CD4-positive, alpha-beta T cell treated with Interleukin-10 for 1 hour (primary cell): ENCODE measurements around the gene KCNJ3.

Source experiments
- DNase-seq: peaks from one replicate; pipeline ENCODE4 v3.0.0-alpha.2; 2020

KCNJ3 gene, protein sequence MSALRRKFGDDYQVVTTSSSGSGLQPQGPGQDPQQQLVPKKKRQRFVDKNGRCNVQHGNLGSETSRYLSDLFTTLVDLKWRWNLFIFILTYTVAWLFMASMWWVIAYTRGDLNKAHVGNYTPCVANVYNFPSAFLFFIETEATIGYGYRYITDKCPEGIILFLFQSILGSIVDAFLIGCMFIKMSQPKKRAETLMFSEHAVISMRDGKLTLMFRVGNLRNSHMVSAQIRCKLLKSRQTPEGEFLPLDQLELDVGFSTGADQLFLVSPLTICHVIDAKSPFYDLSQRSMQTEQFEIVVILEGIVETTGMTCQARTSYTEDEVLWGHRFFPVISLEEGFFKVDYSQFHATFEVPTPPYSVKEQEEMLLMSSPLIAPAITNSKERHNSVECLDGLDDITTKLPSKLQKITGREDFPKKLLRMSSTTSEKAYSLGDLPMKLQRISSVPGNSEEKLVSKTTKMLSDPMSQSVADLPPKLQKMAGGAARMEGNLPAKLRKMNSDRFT

DNA sequence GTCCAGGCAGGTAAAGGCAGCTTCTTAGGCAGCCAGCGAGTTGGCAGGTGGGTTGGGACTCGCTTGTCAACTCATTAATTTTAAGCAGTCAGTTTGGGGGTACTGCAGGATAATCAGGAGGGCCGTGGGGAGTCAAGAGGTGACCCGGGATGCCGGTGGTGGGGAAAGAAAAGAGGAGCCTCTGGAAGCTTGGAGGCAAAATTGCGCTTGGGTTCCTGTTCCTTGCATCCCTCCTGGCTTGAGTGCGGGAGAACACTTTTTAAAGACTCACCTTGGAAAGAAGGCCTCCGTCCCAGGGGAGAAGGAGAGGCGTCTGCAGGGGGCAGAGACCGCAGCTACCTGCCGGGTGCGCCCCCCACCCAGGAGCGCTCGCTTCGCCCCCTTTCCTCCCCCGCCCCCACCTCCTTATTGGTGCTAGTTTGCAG, at the start of gene KCNJ3:
KCNJ3 (plus strand) TSS at position 400 of the 425 bp plus-strand sequence. CDS start 81 bp downstream, outside the sequence.
- no peak for DNase-seq

DNA sequence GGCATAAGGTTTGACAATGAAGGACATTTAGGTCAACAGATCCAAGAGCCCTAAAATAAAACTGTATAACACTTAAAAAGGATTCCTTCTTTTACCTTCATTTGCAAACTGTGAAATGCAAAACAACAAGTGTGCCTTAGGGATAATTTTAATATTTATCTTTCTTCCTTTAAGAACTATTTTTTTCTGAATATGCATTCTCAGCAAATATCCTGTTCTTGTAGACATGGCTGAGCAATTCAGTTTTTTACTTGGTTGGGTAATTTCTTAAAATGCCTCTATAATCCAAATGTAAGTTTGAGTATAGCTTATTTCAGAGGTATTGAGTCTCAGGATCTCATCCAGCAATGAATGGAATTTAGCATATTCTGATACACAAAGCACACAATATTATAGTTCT, 43.0 kb upstream of the KCNJ3 start:
- DNase-seq: no peak

DNA sequence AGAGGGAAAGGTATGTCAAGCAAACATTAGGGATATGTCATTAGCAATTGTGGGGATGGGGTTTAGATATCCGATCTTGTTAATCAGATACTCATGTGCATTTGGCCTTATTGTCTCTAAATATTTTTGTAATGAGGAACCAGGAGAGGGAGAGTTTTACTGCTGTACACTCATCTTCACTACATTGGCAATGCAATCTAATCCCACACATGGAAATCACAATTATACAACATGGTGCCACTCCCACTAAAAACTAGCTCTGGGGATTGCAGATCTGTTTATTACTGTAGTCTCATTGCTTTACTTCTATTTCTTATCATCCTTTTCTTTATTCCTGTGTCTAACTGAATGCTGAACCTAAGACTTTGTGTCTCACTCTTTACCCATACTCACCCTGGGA, 39.6 kb upstream of the KCNJ3 start:
- DNase-seq: no peak

DNA sequence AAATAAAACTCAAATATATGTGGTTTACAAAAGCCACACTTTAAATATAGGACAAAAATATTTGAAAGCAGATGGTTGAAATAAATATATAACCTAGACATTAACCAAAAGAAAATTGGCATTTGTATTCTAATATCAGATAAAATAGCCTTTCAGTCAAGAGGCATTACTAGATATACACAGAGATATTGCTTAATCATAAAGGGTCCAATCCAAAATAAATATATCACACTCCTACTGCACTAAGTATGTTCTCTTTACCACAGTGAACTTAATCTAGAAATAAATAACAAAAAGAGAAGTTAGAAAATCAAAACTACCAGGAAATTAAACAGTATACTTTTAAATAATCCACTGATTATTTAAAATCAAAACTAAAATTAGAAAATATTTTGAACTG, 34.2 kb upstream of the KCNJ3 start:
- DNase-seq: no peak

DNA sequence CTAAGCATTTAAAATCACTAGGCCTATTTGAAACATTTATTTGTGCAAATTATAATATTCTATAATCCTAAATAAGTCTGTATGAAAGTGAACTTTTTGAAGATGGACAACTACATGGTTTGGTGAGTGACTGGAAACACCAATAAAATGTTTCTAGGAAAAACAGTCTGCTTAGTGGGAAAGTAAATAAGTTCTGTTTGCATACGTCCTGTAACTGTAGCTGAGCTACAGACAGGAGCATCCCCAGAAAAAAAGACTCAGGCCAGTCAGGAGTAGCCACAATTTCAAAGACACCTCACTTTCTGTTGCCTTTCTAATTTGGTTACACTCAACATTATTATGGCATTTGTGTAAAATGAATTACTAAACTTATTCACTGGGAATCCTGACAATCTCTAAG, 28.4 kb upstream of the KCNJ3 start:
- no peak for DNase-seq

DNA sequence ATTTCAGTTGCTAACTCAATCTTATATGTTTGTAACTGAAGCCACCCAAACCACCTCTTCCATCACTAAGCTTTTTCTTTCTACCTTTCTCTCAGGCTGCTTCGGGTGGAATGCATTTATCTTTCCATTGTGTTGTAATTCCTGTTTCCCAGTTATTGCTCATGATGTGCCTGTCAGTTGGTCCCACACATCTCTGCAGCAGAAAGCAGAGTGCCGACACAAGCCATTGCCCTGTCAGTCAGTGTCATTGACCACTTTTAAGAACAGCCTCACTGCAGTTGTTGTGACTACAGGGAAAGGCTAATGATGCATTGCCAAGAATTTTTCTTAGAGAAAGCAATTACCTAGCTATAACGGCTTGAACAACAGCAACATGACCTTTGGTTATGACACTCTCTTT, 24.8 kb upstream of the KCNJ3 start:
- no peak for DNase-seq

DNA sequence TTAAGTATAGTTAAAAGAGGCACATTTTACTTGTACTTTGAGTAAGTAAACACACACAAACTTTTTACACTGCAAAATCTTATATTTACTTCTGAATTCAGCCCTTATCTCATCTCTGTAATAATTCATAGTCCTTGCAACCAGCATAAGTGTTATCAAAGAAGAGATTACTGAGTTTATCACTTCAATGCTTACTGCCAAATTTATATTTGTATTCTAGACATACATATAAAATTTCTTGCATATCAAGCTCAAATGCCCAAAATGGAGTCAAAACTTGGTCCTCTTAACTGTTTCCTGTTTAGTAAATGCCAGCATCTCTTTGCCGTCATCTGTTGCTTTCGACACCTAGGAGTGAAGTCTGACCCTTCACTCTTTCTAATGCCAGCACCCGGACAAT, 21.1 kb upstream of the KCNJ3 start:
- DNase-seq: no peak

DNA sequence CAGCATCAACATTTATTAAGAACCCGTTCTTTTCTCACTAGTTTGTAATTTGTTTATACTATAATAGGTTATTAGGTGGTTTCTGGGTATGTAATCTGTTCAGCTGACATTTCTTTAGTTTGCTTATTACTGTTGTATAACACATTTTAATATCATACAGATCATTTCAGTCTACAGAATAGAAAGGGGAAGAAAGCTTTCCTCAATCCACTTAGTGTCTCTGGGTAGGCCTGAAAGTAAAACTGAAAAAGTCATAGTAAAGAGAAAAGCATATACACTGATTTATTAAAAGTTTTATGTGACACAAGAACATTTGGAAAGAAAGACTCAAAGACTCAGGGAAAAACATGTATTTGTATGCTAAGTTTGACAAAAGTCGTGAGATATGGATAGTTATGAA, 16.8 kb upstream of the KCNJ3 start:
- DNase-seq: no peak

DNA sequence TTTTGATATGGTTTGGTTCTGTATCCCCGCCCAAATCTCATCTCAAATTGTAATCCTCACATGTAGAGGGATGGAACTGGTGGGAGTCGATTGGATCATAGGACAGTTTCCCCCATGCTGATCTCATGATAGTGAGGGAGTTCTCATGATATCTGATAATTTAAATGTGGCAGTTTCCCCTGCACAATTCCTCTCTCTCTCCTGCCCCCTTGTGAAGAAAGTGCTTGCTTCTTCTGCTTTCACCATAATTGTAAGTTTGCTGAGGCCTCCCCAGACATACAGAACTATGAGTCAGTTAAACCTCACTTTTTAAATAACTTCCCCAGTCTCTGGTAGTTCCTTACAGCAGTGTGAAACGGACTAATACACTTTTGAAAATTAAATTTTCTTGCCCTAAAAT, 12.3 kb upstream of the KCNJ3 start:
- no peak for DNase-seq

DNA sequence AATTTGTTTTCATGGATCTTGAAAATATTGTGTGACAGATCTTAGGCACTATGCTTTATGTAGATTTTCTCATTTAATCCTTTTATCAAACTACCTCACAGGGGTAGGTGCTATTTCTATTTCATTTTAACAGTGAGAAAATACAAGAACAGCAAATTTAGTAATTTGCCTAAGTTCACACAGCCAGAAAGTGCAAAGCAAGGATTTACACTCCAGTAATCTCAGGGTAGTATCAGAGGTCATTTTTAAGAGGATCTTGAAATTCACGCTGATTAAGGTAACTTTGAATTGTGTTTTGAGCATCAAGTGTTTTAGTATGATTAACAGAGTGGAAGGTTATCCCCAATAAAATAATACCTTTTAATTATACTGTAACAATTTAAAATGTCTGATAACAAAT, 10.1 kb upstream of the KCNJ3 start:
- no peak for DNase-seq

DNA sequence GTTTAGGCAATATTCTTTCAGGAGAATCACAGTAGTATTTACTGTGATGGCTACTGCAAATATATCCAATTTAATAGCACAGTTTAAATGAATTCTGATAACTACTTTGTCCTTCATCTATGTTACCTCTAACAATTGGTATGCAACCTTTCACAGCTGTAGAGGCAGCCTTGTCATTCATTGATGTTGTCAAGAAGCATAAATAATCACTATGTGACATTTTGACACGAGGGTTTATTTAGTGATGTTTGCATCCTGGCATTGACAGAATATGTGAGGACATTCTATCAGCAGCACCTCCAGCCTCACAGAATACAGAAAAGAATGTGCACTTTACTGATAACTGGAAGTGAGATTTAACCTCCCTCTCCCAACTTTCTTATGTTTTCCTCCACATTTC, 9.3 kb upstream of the KCNJ3 start:
- DNase-seq: no peak

DNA sequence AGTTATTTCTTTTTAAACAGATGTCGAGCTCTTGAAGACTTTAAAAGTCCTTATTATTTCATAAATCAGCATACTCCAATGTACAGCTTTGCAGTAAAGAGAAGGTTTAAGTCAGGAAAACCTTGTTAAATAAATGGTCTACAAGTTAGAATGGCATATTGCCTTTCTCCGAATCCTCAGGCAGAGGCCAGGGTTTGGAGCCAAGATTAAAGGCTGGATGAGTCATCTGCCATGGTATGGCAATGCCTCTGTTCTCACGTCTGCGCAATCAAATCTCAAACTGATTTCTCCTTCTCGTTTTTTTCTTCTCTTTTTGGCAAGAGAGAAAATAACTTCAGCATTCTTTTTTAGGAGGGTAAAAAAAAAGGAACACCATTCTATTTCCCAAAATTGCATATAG, 5.6 kb upstream of the KCNJ3 start:
- DNase-seq: no peak

DNA sequence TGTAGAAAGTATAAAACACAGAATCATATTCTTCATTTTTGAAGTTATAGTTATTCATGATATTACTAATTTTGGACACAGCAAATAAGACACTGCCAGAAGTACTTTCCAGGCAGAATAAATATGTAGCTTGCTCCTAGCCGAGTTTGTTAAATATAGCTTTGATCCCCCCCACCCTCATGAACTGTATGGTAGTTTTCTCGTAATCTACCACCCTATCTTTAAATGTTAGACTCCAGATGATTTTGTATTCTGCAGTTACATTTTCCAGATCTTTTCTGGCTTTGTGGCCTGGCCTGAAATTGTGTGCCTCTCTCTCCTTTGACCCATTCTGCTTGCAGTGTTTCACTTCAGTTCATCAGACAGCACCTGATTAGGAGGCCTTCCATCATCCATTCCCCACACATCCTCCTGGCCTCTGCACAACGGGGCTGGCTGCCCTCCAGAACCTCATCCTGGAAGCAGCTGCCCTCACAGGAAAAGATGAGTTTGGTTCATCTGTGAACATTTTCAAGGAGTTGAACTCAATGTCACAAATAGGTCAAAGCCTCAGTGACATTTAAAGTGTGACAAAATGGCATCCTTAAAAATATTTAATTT, 4.7 kb upstream of the KCNJ3 start:
- DNase-seq: no peak

DNA sequence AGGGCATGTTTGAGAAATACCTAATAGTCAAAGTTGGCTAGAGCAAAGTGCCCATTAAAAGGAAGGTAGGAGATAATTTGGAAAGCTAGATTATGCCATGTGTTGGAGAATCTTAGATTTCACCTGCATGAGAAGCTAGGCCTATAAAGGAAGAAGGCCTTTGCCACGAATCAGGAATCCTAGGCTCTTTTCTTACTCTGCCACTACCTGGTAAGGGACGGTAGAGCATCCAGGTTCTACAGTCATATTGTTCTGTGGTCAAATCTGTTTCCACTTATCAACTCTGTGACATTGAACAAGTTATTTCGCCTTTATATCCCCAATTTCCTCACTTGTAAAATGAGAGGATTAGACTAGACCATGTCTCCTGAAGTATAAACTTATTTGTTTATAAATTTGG, 3.6 kb upstream of the KCNJ3 start:
- no peak for DNase-seq

DNA sequence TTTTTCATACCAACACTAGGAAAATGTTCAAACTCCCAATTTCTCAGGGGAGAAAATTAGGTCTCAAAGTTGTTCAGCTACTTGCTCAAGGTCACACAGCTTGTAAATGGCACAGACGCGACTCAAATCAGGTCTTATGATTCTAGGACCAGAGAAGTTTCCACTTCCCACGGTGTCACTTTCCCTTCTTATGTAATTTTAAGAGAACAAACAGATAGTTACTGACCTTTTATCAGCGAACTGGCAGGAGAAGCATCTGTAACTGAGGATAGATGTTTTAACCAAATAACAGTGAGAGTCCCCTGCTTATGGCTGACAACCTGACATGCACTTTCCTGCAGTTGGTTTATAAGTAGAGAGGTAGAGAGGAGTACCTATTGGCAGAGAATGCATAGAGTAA, 2.1 kb upstream of the KCNJ3 start:
- no peak for DNase-seq

DNA sequence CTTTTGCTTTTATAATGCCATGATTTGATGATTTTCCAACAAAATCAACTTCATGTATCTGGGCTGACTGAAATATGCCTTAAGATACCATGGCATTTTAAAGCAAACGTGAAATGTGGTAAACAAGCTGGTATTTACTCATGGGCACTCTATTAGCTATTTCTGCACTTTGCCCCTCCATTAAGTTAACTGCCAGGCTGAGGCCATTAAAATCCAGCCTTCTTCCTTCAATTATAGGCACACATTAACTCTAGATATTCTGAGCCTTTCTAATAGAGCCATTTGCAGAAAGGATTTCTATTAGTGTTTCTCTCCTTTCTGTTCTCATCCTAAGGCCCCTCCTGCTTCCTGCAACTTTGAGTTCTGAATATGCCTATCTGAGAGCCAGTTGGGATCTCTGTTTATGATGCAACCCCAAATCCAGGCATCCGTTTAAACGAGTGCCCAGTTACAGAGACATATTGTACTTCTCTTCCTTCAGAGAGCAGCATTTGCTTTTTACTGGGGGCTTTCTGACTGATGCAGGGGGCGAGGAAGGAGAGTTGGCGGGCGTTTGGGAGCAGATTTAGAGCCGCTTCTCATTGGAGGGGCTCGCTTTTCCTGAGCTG, 1.6 kb upstream of the KCNJ3 start:
- DNase-seq: no peak

DNA sequence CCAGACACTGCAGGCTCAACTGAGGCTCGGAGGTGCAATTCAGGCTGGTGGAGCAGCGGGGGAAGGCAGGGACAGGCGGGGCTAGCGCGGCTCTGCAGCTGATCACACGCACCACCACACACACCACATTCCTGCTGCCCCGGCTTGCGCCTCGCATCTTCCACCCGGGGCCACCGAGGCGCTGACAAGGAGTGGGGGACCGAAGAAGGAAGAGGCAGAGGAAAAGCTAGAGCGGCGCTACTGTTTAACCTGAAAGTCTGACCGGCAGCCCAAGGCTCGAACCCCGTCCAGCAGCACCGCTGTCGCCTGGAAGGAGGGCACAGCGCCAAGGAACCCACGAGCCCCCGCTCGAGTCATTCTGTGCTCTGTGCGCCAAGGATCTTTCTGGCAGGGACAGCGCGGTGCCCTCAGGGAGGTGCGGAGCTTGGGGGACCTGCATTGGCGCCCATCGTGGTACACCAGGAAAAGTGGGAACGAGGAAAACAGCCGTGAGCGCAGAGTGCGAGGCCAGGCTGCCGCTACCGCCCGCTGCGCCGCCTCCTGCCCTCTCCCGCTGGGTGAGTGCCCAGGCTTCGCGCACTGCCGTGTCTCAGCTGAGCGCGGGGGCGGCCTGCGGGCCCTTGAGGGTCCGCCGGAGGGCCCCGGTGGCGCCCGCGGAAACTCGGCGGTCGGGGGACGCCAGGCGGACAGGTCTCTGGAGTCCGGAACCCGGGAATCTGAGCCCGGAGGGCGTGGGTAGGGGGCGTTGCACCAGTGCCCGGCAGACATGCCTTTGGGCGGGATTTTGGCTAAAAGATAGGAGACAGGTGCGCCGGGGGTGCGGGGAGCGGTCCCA, 860 bp upstream of the KCNJ3 start:
- no peak for DNase-seq

DNA sequence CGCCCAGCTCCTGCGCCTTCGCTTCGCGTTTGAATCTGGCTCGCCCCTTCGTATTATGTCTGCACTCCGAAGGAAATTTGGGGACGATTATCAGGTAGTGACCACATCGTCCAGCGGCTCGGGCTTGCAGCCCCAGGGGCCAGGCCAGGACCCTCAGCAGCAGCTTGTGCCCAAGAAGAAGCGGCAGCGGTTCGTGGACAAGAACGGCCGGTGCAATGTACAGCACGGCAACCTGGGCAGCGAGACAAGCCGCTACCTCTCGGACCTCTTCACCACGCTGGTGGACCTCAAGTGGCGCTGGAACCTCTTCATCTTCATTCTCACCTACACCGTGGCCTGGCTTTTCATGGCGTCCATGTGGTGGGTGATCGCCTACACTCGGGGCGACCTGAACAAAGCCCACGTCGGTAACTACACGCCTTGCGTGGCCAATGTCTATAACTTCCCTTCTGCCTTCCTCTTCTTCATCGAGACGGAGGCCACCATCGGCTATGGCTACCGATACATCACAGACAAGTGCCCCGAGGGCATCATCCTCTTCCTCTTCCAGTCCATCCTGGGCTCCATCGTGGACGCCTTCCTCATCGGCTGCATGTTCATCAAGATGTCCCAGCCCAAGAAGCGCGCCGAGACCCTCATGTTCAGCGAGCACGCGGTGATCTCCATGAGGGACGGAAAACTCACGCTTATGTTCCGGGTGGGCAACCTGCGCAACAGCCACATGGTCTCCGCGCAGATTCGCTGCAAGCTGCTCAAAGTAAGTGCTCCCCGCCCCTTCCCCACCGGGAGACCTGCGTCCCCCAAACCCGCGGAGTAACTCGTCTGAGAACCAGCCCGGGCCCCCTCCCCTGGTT, 453 bp downstream of the KCNJ3 start:
- DNase-seq: no peak

DNA sequence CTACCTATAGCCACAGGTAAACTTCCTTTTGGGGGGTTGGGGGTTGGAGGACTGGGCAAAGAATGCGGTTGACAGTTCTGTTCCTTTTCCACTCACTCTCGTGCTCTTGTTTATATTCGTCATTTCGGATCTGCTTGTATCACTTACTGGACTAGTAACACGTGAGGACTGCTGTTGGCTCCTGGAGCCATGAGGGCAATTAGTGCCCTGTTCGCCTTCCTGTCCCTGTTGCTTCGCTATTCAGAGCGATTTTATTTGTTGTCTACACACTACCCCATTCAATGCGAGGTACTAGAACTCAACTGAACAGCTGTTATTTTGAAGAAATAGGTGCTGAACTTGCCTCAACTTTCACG, 1.1 kb downstream of the KCNJ3 start:
- DNase-seq: no peak

DNA sequence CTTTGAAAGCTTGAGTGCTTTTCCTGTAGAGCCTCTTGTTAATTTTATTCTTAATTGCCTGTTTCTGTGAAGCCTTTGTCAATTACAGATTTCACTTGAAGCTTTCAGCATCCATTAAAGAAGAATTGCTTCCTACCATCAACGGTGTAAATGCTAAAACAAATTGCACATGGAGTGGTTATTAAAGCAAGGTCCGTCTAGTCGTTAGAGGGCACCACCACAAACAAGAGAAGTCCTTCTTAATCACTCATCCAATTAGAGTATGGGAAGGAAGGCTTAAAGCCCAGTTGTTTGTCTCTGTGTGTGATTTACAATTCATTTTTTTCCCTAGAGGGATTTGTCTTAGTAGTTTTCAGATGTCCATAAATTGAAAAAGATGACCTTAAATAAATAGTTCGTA, 1.6 kb downstream of the KCNJ3 start:
- no peak for DNase-seq

DNA sequence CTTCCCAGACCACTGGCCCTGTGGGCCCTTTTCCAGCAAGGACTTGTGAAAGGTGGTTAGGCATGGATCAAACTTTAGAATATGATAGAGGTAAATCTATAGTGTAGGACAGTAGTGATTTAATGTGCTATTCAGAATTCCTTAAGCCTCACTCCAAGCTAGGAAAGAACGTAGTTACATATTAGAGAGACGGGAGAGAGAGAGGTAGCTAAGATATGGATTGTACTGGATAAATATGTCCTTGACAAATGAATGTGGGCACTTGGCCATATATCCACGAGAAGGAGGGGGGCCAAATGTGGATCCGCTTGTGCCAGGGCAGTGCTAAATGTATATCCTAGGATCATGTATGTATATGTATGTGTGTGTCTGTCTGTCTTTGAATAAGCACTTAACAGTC, 6.5 kb downstream of the KCNJ3 start:
- DNase-seq: no peak

DNA sequence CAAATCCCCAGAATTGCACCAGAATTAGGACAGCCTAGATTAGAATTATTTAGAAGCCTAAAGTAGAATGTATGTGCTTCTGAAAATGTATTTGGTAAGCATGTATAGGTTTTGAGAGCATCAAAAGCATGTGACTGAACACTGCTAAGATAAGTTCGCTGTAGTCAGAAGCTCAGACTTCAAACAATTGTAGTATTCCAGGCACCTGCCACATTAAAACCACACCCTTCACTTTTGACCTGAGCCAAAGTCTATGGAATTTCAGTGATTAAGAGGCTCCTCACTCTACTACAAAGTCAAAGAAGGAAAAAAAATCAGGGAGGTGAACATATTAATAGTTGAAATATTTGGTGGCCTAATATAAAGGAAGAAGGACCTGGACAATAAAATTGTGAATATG, 8.2 kb downstream of the KCNJ3 start:
- no peak for DNase-seq
